NOMO-1 treated with DMSO at 0.1 percent for 48 hours (cell line): ENCODE data around the gene TEX51.

Experiments used
- DNase-seq: peaks from one replicate; lab custom pipeline; 2025; ENCODE audit not compliant: unreplicated experiment; lab: John Stamatoyannopoulos, UW

TEX51 gene

DNA sequence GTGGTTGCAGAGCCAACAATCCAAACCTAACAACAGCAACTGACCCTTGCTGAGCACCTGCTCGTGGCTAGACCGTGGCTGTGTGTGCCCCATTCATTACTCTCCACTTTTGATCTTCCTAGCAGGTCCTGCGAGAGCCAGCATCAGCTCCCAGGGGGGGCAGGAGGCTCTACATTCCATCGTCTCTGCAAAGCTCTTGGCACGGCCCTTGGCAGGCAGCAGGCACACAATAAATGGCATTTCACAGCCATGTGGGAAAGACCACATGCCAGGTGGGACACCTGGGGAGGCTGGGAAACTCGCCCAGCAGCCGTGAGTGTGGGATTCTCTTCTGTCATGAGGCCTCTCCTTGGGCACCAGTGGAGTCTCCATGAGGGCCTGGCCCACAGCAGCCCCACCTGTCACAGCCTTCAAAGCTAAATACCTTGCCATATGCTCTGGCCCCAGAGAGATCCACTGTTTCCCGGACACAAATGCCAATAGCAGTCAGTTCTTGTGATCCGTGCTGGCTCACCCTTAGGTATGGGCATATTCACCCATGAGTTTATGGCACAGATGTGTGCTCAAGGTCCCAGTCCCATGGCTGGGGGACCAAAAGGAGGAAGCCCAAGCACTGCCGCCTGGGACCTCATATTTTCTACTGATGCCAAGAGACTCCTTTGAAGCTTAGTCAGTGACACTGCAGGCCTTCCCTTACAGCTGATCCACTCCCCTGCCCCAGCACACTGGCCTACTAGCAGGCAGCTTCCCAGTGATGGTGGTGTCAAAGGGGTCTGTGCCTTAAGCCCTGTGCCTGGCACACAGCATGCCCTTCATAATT lies 6.8 kb upstream of the TEX51 start:
- DNase-seq: no peak

DNA sequence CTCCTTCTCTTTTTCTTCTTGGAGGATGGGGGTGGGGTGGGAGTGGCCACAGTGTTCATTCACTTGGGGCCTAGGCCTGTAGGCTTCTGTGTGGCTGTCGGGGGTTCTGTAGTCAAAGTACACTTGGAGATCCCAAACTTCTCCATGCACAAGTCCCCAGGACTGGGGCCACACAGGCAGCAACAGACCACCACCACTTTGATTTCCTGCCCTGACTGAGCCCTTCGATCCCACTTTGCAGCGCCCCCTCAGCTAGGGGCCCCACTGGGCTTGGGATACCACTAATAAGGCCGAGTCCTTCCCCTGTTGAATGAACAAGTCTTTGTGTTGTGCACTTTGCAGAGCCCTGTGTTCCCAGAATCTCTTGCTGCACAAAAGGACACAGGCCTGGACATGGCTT lies 5.5 kb upstream of the TEX51 start:
- no peak for DNase-seq

DNA sequence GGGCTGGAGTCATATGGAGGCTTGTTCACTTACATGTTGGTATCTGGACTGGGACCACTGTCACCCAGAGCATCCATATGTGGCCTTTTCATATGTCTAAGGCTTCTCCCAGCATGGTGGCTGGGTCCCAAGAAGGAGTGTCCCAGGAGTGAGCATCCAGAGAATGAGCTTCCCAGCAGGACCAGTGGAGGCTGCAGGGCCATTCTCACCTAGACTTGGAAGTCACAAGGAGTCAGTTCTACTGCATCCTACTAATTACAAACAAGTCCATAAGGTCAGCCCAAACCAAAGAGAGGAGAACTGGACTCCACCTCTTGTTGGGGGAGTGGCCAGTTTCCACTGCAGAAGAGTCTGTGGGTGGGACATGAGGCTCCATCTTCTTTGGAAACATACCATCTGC lies 5.1 kb upstream of the TEX51 start:
- no peak for DNase-seq

- no peak for DNase-seq
These were observed 4.6 kb upstream of the TEX51 start for GRCh38 chr2:126894082-126894481.

- DNase-seq: no peak
These were observed 4.0 kb upstream of the TEX51 start for GRCh38 chr2:126894585-126895182.

GRCh38 chr2:126895336-126895735 lies 3.4 kb upstream of the TEX51 start:
- no peak for DNase-seq

DNA sequence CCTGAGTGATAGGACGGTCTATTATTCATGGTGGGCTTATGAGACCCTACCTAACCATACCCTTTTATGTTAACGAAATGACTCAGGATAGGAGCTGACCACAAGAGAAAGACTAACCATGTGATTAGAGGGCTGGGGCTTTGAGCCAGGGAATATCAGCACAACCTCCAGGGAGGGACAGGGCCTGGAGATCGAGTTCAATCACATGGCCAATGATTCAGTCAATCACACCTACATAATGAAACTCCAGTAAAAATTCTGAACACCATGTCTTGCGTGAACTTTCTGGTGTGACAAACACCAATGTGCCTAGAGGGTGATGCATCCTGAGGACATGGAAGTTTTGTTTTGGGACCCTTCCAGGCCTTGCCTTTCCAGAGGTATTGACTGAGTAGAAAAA lies 2.2 kb upstream of the TEX51 start:
- DNase-seq: no peak

DNA sequence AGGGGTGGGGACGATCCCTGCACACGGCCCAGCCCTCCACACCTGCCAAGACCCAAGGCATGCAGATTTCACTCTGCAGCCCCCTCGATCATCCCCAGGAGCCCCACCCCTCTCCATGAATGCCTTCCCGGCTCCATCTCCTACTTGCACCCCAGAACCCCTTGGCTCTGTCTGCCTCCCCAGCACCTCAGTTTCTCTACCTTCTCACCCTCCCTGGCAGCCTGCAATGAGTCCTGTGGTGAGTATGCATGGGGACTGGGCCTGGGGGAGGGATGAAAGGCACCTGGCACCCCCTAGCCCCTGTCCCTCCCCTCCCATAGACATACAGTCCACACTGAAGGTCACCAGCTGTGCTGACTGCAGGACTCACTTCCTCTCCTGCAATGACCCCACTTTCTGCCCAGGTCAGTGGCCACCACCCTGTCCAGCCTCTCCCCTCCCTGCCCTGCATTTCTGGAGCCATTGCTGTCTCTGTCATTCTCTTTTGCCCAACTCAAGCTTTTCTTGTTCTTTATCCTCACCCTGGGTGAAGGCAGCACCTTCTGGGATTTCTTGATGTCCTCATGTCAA lies 1.0 kb downstream of the TEX51 start:
- no peak for DNase-seq

GRCh38 chr2:126900646-126901319 lies 2.1 kb downstream of the TEX51 start:
- no peak for DNase-seq

GRCh38 chr2:126901459-126901858 lies 2.8 kb downstream of the TEX51 start:
- no peak for DNase-seq

GRCh38 chr2:126902152-126902835 lies 3.6 kb downstream of the TEX51 start:
- no peak for DNase-seq

GRCh38 chr2:126902859-126903258 lies 4.2 kb downstream of the TEX51 start:
- DNase-seq: no peak

- DNase-seq: no peak
These were observed 7.3 kb downstream of the TEX51 start for GRCh38 chr2:126905991-126906390.

- DNase-seq: no peak
These were observed 8.1 kb downstream of the TEX51 start for GRCh38 chr2:126906781-126907180.

GRCh38 chr2:126907671-126908070 lies 9.0 kb downstream of the TEX51 start:
- no peak for DNase-seq

DNA sequence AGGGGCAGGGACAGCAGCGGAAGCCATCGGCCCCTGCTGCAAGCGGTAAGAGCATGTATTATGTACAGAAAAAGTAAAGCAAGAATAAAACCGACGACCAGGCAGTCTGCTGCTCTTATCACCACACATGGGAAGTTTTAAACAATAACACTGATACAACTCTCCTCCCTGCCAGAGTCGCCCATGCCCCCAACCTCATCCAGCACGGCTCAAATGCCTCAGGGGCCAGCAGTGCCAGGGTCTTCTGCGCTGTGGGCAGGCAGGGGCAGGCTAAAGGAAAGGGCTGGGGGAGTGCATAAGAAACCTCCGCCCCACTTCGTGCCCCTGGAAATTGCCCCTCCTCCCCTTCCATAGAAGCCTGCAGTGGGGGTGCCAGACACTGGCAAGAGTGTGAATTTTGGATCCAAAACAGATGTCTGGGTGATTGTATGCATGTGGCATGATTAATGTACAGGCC lies 10.1 kb downstream of the TEX51 start:
- no peak for DNase-seq

GRCh38 chr2:126909366-126909765 lies 10.7 kb downstream of the TEX51 start:
- no peak for DNase-seq

- no peak for DNase-seq
These were observed 11.1 kb downstream of the TEX51 start for GRCh38 chr2:126909781-126910180.

DNA sequence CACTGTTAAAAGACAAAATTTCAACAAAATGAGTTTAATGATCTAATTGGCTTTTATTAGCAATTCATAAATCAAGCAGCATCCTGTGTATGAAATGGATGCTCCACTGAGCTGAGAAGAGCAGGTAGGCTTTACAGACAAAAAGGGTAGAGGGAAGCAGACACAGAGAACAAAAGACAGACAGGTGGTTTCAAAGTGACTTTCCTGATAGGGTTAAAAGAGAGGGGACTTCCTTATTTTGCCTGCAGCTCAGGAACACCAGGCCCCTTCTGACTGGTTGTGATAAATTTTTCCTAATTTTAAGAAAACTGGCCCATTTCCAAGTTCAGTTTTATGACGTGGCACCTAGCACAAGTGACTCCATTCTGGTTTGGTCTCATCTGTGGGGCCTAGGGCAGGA lies 11.9 kb downstream of the TEX51 start:
- DNase-seq: peak; percentile 2

GRCh38 chr2:126911111-126911796 lies 12.6 kb downstream of the TEX51 start:
- no peak for DNase-seq

- no peak for DNase-seq
These were observed 13.5 kb downstream of the TEX51 start for GRCh38 chr2:126912201-126912600.
